Testis (tissue), 3 donors: ENCODE measurements around the gene SAT1. TPM values are rescaled to one million over a fixed set of nuclear protein-coding genes. Genes with fewer than 3 reads are reported as not detected.

Experiments used
- DNase-seq: peaks from one replicate; pipeline ENCODE4 v3.0.0-alpha.2; 2019
- H3K27ac ChIP-seq, 2 donors: fragments of 200-600 bp; sonication (generic); one replicate each; pipeline ENCODE4 v1.5.1; 2019
- H3K27me3 ChIP-seq: fragments of 200-600 bp; sonication (generic); one replicate; pipeline ENCODE4 v1.5.1; 2019
- H3K36me3 ChIP-seq: fragments of 200-600 bp; sonication (generic); one replicate; pipeline ENCODE4 v1.5.1; 2017; ENCODE audit warnings: low read depth; ENCODE audit errors: missing control alignments
- H3K4me1 ChIP-seq: fragments of 200-600 bp; sonication (generic); one replicate; pipeline ENCODE4 v1.5.1; 2019
- H3K4me3 ChIP-seq, 2 donors: fragments of 200-600 bp; sonication (generic); one replicate each; pipeline ENCODE4 v1.5.1; 2017 to 2019
- H3K9me3 ChIP-seq: fragments of 200-600 bp; sonication (generic); one replicate; pipeline ENCODE4 v1.5.1; 2017
- POLR2A ChIP-seq: fragments of 450-650 bp; IDR thresholded peaks from one replicate; pipeline ENCODE4 v1.6.1; 2017; ENCODE audit warnings: antibody characterized with exemption, mild to moderate bottlenecking, moderate library complexity
- WGBS, 2 donors: methylation state at CpG; one replicate each; pipeline ENCODE4 v1.1.5; 2018; 5-methylcytosine and 5-hydroxymethylcytosine counted together
- intact Hi-C: fragments of 100-400 bp; cut with DNase I; formaldehyde crosslinking; loops from one replicate; pipeline ENCODE4 v1.15.1; 2023; ENCODE audit warnings: low total_unique reads
- polyA plus RNA-seq: library from polyadenylated mRNA; stranded (reverse); fragments of 350-450 nt; fragmentation: Illumina TruSeq; extraction: RNeasy Lipid Tissue Mini Kit (QIAGEN cat#74804); gene quantifications from one replicate; pipeline ENCODE4 v1.2.3, GENCODE V29; 2014; ENCODE audit warnings: low read depth, low replicate concordance; ENCODE audit not compliant: insufficient read depth
- total RNA-seq, 2 donors: library from RNA; depleted of rRNA; stranded (reverse); fragments of >200 nt; gene quantifications; one replicate each; pipeline ENCODE4 v1.2.3, GENCODE V29; 2016
- TF ChIP-seq, protein P1 (sequence below), 3 experiments: fragments of 450-650 bp in 2 of 3; fragments of 200-600 bp in 1 of 3; sonication (generic) in 1 of 3; IDR thresholded peaks; one replicate each; pipeline ENCODE4 v1.5.1; 2016 to 2019; ENCODE audit warnings: antibody characterized with exemption in 3 of 3, mild to moderate bottlenecking in 2 of 3, moderate library complexity in 1 of 3

SAT1 gene
- total and polyA plus RNA-seq, 3 donors from 2014 or later = 258 to 459 (median 299) TPM

DNA sequence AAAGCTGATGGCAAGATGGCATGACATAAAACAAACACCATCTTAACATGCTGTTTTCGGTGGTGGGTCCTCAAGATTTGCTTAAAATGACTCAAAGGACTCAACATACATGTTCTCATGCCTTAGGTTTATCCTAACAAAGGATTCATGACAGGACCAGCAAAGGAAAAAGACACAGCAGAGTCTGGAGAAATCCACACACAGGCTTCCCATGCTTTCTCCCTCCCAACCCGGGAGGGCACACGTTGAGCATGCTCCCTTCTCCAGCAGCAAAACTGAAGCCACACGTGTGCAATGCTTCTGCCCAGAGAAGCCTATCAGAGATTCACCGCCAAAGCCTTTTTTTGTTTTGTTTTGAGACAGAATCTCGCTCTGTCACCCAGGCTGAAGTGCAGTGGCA is 39.9 kb downstream of the SAT1 start:
- Histone ChIP-seq H3K9me3 (no peaks in the 10 kb centered on the region), H3K27me3 (no peaks in the 10 kb centered on the region), H3K36me3 (no peaks in the 10 kb centered on the region), H3K4me3 (no peak overlapping the region), H3K4me1 (no peaks in the 10 kb centered on the region), H3K27ac (no peak overlapping the region)
- WGBS, 2 donors = 80 to 88% methylated on average over 5 to 6 of the region's 6 CpGs
- no peak for DNase-seq
- TF ChIP-seq, protein P1, sequence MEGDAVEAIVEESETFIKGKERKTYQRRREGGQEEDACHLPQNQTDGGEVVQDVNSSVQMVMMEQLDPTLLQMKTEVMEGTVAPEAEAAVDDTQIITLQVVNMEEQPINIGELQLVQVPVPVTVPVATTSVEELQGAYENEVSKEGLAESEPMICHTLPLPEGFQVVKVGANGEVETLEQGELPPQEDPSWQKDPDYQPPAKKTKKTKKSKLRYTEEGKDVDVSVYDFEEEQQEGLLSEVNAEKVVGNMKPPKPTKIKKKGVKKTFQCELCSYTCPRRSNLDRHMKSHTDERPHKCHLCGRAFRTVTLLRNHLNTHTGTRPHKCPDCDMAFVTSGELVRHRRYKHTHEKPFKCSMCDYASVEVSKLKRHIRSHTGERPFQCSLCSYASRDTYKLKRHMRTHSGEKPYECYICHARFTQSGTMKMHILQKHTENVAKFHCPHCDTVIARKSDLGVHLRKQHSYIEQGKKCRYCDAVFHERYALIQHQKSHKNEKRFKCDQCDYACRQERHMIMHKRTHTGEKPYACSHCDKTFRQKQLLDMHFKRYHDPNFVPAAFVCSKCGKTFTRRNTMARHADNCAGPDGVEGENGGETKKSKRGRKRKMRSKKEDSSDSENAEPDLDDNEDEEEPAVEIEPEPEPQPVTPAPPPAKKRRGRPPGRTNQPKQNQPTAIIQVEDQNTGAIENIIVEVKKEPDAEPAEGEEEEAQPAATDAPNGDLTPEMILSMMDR (IDR thresholded peaks at IDR 0.05) = no peak
- no peak for TF ChIP-seq POLR2A
- intact Hi-C loops = no loop called here

DNA sequence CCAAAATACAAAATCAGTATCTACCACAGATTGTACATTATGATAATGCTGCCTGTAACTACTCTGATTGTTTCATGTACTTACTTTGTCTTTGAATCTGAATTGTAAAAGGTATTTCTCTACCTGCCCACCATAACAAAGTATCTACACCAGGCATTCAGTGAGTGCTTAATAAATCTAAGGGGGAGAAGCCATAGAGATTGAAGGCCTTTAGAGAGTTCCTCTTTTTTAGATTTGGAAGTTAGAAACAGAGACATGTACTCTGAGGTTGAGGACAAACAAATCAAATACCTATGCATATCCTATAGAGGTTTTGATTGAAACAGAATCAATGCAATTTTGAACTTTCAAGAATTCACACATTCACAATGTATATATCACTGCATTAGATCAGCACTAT is 42.7 kb downstream of the SAT1 start:
- TF ChIP-seq, protein P1 (IDR thresholded peaks at IDR 0.05) = no peak
- no peak for TF ChIP-seq POLR2A
- no peak overlapping the region for H3K27ac ChIP-seq
- no peaks in the 10 kb centered on the region for H3K4me1 ChIP-seq
- H3K9me3 ChIP-seq = no peaks in the 10 kb centered on the region
- no peak for DNase-seq
- intact Hi-C loops = no loop called here
- H3K4me3 ChIP-seq = no peak overlapping the region
- no peaks in the 10 kb centered on the region for H3K36me3 ChIP-seq
- no peaks in the 10 kb centered on the region for H3K27me3 ChIP-seq

DNA sequence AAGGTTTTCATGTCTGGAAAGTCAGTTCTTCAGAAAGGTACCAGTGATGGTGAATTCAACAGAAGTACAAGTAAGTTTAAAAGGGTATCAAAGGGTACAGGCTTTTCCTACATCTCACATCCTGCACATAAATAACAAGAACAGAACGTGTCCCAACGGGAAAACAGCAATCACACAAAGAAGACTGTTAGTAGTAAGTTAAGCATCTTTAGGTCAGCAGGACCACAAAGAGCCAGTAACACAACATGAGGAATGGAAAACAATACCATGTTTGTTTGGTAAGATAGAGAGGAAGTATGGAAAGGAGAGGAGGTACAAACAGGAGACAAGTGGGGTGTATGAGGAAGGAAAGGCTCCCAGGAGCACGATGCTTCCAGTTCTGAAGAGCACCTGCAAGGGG is 43.2 kb downstream of the SAT1 start:
- Histone ChIP-seq H3K4me1 (no peaks in the 10 kb centered on the region), H3K4me3 (no peak overlapping the region), H3K9me3 (no peaks in the 10 kb centered on the region), H3K27me3 (no peaks in the 10 kb centered on the region), H3K27ac (no peak overlapping the region), H3K36me3 (no peaks in the 10 kb centered on the region)
- intact Hi-C loops = no loop called here
- no peak for DNase-seq
- 75 to 84% methylated on average over 3 of the region's 3 CpGs for WGBS, 2 donors
- TF ChIP-seq, protein P1 (IDR thresholded peaks at IDR 0.05) = no peak
- no peak for TF ChIP-seq POLR2A

DNA sequence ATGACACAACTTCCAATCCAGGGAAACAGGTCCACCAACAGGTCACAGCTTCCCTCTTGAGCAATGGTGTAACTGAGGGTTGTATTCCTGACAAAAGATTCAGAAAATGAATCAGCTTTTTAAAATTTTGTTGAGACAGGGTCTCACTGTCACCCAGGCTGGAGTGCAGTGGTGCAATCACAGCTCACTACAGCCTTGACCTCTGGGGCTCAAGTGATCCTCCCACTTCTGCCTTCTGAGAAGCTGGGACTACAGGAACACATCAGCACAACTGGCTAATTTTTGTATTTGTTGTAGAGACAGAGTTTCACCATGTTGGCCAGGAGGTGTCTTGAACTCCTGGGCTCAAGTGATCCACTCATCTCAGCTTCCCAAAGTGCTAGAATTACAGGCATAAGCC is 43.7 kb downstream of the SAT1 start:
- Histone ChIP-seq H3K4me1 (no peaks in the 10 kb centered on the region), H3K27ac (no peak overlapping the region), H3K4me3 (no peak overlapping the region), H3K9me3 (no peaks in the 10 kb centered on the region), H3K27me3 (no peaks in the 10 kb centered on the region), H3K36me3 (no peaks in the 10 kb centered on the region)
- TF ChIP-seq, protein P1 (IDR thresholded peaks at IDR 0.05) = no peak
- no peak for TF ChIP-seq POLR2A
- intact Hi-C loops = no loop called here
- no peak for DNase-seq

DNA sequence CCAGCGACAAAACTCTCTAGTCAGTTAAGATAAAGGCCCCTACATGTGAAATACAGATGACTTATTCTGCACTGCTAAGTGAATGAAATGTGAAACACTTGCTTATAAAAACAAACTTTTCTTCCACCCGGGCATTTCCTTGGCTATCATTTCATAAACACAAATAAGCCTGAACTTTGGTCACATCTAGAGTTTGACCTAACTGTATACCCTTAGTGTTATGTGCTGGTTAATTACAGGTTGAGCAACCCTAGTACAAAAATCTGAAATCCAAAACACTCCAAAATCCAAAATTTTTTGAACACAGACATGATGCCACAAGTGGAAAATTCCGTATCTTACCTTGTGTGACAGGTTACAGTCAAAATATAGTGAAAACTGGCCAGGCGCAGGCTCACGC is 45.9 kb downstream of the SAT1 start:
- no peak for DNase-seq
- WGBS, 2 donors = 86 to 88% methylated on average over 5 of the region's 5 CpGs
- no peaks in the 10 kb centered on the region for H3K36me3 ChIP-seq
- no peak for TF ChIP-seq POLR2A
- TF ChIP-seq, protein P1 (IDR thresholded peaks at IDR 0.05) = no peak
- no peaks in the 10 kb centered on the region for H3K27me3 ChIP-seq
- intact Hi-C loops = no loop called here
- H3K4me3 ChIP-seq = no peak overlapping the region
- H3K4me1 ChIP-seq = no peaks in the 10 kb centered on the region
- H3K9me3 ChIP-seq = no peaks in the 10 kb centered on the region
- no peak overlapping the region for H3K27ac ChIP-seq
